ENCODE data around the gene NXPE3. TPM values are rescaled to one million over a fixed set of nuclear protein-coding genes. Genes with fewer than 3 reads are reported as not detected.

Gene NXPE3
- total RNA-seq, 2 experiments from 2014 or later = 20.9 to 21.6 TPM

GRCh38 chr3:101829437-101829830, 50.4 kb downstream of the NXPE3 start:
- intact Hi-C loops (cut with micrococcal nuclease) = loop anchor here (5.0 to 10.0 kb wide), 2 partner anchors 105 to 263 kb away; no protein-coding TSS in a partner anchor
- ATAC-seq (no peak), DNase-seq (no peak)
- Mint-ChIP-seq H3K4me3 (peak overlapping the region; percentile 84), H3K9me3 (no peaks in the 10 kb centered on the region), H3K27ac (peak overlapping the region; percentile 95), H3K4me1 (ENCODE audit: low read depth) (peaks cover 76% of the 10 kb centered on the region), H3K36me3 (ENCODE audit: low read depth) (peaks cover 59% of the 10 kb centered on the region), H3K27me3 (no peaks in the 10 kb centered on the region)
- TF ChIP-seq CTCF (IDR thresholded peaks at IDR 0.05) = no peak
- POLR2A ChIA-PET = interaction anchor here (0.6 to 5.2 kb wide), 8 partner anchors 10 to 264 kb away, joined by 3 to 151 read pairs (median 4); partner anchors contain the start of genes NFKBIZ and NXPE3
- CTCF ChIA-PET = interaction anchor here (0.8 to 2.5 kb wide), 9 partner anchors 9 to 400 kb away, joined by 3 to 11 read pairs (median 6); partner anchors contain the start of gene NFKBIZ

GRCh38 chr3:101829874-101830273, 50.9 kb downstream of the NXPE3 start:
- intact Hi-C loops (cut with micrococcal nuclease) = loop anchor here (5.0 to 10.0 kb wide), 2 partner anchors 105 to 262 kb away; no protein-coding TSS in a partner anchor

GRCh38 chr3:101833446-101833974, 54.5 kb downstream of the NXPE3 start:
- ATAC-seq (no peak), DNase-seq (no peak)
- TF ChIP-seq CTCF (IDR thresholded peaks at IDR 0.05) = no peak
- Mint-ChIP-seq H3K4me1 (ENCODE audit: low read depth) (peaks cover 83% of the 10 kb centered on the region), H3K36me3 (ENCODE audit: low read depth) (peaks cover 74% of the 10 kb centered on the region), H3K9me3 (no peaks in the 10 kb centered on the region), H3K4me3 (peak overlapping the region; percentile 12), H3K27me3 (no peaks in the 10 kb centered on the region), H3K27ac (no peak overlapping the region)
- intact Hi-C loops (cut with micrococcal nuclease) = no loop called here
- CTCF ChIA-PET = no interaction called here
- POLR2A ChIA-PET = interaction anchor here (5.6 kb wide), 1 partner anchor 15 kb away, joined by 36 read pairs; the partner anchor contains the start of gene NFKBIZ

More at GRCh38 chr3:101829874-101830273, 50.9 kb downstream of the NXPE3 start:
- TF ChIP-seq CTCF (IDR thresholded peaks at IDR 0.05) = no peak
- ChIA-PET CTCF (interaction anchor here (0.8 to 2.5 kb wide), 10 partner anchors 8 to 400 kb away, joined by 3 to 11 read pairs (median 6); partner anchors contain the start of gene NFKBIZ), POLR2A (interaction anchor here (0.8 to 5.2 kb wide), 6 partner anchors 9 to 263 kb away, joined by 3 to 151 read pairs (median 4); partner anchors contain the start of genes NFKBIZ and NXPE3)
- H3K27me3 Mint-ChIP-seq = no peaks in the 10 kb centered on the region
- H3K4me1 Mint-ChIP-seq (ENCODE audit: low read depth) = peaks cover 76% of the 10 kb centered on the region
- peak overlapping the region; percentile 95 for H3K27ac Mint-ChIP-seq
- DNase-seq = no peak
- H3K9me3 Mint-ChIP-seq = no peaks in the 10 kb centered on the region
- no peak for ATAC-seq
- peaks cover 60% of the 10 kb centered on the region for H3K36me3 Mint-ChIP-seq (ENCODE audit: low read depth)
- peak overlapping the region; percentile 84 for H3K4me3 Mint-ChIP-seq

GRCh38 chr3:101835676-101836075, 56.7 kb downstream of the NXPE3 start:
- H3K27ac Mint-ChIP-seq = no peak overlapping the region
- DNase-seq (no peak), ATAC-seq (no peak)
- no peak for TF ChIP-seq CTCF (IDR thresholded peaks at IDR 0.05)
- intact Hi-C loops (cut with micrococcal nuclease) = no loop called here
- CTCF ChIA-PET = interaction anchor here (1.0 to 2.0 kb wide), 6 partner anchors 11 to 393 kb away, joined by 3 to 9 read pairs (median 4); partner anchors contain the start of gene NFKBIZ
- peaks cover 59% of the 10 kb centered on the region for H3K36me3 Mint-ChIP-seq (ENCODE audit: low read depth)
- H3K9me3 Mint-ChIP-seq = no peaks in the 10 kb centered on the region
- H3K4me1 Mint-ChIP-seq (ENCODE audit: low read depth) = peaks cover 72% of the 10 kb centered on the region
- POLR2A ChIA-PET = interaction anchor here (1.0 to 5.6 kb wide), 2 partner anchors 13 to 22 kb away, joined by 3 to 36 read pairs; partner anchors contain the start of gene NFKBIZ
- no peak overlapping the region for H3K4me3 Mint-ChIP-seq
- no peaks in the 10 kb centered on the region for H3K27me3 Mint-ChIP-seq

GRCh38 chr3:101836160-101836559, 57.1 kb downstream of the NXPE3 start:
- no peak for TF ChIP-seq CTCF (IDR thresholded peaks at IDR 0.05)
- Mint-ChIP-seq H3K36me3 (ENCODE audit: low read depth) (peaks cover 60% of the 10 kb centered on the region), H3K9me3 (no peaks in the 10 kb centered on the region), H3K27me3 (no peaks in the 10 kb centered on the region), H3K27ac (no peak overlapping the region), H3K4me1 (ENCODE audit: low read depth) (peaks cover 69% of the 10 kb centered on the region), H3K4me3 (no peak overlapping the region)
- ATAC-seq (no peak), DNase-seq (no peak)
- ChIA-PET POLR2A (interaction anchor here (1.0 to 5.6 kb wide), 2 partner anchors 13 to 22 kb away, joined by 3 to 36 read pairs; partner anchors contain the start of gene NFKBIZ), CTCF (interaction anchor here (1.0 to 2.0 kb wide), 6 partner anchors 12 to 393 kb away, joined by 3 to 9 read pairs (median 4); partner anchors contain the start of gene NFKBIZ)
- intact Hi-C loops (cut with micrococcal nuclease) = no loop called here
